GM18502 (cell line): ENCODE data around the gene RASSF5.
A peak's percentile ranks its signal among the peaks of the same experiment; 100 is the strongest.
"Not testable (repeated sequence)": the region's sequence is repeated elsewhere in the genome, so short reads cannot be mapped to it uniquely, and the experiment has no call there.

ENCODE experiments used
- ATAC-seq: cut with Tn5 transposase; IDR thresholded peaks from one replicate; pipeline ENCODE4 v1.9.1; 2021; ENCODE audit warnings: mild to moderate bottlenecking; ENCODE audit not compliant: unreplicated experiment, poor library complexity

RASSF5 gene

DNA sequence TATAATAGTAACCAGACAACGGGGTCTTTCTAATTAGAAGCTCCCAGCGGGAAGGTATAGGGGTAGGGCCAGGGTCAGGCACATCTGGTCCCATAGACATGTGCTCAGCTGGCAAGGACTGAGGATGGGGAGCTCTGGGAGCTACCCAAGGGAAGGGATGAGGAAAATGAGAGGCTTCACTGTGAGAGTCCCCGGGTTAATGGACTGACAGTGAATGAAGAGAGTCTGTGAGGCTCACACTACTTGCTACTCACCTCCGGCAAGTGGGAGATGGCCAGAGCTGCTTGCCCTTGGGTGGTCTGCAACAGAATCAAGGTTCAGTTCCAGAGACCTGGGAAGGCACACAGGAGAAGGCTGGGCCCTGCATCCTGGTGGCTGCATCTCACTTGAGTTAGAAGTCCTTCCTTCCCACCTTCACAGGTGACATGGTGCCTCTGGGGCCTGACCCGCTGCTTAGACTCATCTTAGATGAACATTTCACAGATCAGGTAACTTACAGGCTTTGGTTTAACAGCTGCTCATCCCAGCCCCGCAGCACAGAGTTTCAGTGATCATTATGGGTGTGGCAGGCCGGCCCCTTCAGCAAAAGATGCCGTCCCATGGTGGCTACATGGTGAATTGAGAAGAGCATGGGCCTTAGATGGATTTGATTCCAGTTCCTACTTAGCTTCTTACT lies 73.2 kb downstream of the RASSF5 start:
- ATAC-seq, result no peak

DNA sequence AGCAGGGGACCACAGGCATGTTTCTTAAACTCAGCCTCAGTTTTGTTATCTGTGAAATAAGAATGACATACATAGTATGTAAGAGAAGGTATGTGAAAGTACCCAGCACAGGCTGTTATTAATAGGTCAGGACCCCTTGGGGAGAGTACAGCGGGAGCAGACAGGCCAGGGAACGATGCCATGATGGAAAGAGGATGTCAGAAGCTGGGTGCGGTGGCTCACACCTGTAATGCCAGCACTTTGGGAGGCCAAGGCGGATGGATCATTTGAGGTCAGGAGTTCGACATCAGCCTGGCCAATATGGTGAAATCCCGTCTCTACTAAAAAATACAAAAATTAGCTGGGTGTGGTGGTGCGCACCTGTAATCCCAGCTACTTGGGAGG lies 73.8 kb downstream of the RASSF5 start:
- not testable (repeated sequence) for ATAC-seq

DNA sequence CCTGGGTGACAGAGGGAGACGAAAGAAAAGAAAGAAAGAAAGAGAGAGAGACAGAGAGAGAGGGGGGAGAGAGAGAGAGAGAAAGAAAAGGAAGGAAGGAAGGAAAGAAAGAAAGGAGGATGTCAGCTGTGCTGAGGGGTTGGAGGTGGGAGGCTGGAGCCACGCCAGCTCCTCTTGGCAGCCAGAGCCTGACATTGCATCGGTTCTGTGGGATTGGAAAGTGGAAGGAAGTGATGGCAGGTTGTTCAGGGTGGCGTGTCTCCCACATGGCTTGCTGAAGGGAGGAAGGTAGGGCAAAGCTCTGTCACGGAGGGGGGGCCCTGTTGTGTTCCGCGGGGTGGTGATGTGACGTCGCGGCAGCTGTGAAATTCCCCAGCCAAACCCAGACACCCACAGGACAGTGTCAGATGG lies 74.2 kb downstream of the RASSF5 start:
- ATAC-seq, result no peak

DNA sequence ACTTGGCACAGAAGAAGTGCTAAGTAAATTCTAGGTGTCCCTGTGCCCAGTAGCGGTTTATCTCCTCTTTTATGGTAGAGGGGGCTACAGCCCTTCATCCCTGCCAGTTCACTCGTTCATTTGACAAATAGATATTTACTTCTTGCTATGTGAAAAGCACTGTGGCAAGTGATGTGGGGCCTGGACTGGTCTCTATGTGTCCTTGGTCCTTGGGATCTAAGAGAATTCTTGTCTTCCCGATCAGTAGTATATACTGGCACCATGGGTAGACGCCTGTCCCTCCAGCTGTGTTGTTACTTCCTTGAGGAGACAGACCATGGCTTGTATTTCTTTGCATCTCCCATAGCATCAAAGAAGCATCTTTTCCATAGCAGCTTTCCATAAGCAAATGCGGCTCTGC lies 75.2 kb downstream of the RASSF5 start:
- no peak for ATAC-seq

DNA sequence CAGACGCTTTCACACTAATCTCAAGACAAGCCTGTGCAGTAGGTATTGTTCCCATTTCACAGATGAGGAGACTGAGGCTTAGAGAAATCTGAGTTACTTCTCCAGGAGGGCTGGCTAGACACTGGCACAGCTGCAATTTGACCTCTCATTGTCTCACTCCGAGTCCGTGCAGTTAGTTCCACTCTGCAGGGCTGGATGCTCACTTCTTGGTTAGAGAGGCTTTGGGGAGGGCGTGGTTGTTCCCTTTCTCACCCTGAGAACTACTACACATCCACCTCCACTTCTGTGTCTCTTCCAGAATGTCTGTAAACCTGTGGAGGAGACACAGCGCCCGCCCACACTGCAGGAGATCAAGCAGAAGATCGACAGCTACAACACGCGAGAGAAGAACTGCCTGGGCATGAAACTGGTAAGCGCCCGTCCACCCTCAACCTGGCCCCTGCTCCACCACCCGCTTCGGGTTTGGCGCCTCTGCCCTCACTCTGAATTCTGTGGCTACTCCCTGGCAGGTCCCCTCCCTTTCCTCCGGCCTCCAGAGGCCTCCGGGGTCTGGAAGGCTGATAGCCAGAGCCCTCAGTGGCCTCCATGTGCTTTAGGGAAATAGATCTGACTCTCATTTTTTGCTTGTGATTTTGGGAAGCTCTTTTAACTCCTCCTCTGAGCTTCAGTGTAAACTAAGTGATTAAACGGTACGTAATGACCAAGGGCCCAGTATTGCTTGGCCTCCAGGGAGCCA lies 75.8 kb downstream of the RASSF5 start:
- ATAC-seq, result no peak

DNA sequence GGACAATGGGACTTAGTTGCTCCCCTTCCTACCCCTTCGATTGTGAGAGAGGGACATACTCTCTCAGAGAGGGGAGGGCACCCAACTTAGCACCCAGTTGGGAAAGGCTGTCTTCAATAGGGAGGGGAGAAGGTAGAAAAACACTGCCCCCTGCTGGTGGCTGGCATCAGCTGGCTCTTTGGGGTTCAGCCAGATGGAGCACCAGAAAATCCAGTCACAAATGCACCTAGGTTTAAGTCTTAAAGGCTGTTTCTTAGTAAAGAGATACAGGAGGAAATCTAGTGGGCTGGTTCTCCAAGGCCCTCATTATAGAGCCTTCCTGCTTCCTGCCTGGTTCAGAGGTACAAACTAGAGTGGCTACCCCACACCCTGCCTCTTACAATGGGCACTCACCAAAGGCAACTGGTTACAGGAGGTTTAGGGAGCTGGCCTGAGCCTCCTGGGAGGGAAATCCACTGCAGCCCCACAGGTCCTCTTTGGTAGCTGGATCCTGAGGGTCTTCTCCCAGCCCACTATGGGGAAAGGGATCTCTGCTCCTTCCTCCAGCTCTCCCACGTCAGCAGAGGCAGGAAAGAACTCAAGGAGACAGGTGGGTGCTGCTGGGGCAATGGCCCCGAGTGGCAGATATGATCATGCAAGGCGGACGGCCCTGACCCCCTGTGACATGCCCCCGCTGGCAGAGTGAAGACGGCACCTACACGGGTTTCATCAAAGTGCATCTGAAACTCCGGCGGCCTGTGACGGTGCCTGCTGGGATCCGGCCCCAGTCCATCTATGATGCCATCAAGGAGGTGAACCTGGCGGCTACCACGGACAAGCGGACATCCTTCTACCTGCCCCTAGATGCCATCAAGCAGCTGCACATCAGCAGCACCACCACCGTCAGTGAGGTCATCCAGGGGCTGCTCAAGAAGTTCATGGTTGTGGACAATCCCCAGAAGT lies 76.6 kb downstream of the RASSF5 start:
- ATAC-seq, result no peak

DNA sequence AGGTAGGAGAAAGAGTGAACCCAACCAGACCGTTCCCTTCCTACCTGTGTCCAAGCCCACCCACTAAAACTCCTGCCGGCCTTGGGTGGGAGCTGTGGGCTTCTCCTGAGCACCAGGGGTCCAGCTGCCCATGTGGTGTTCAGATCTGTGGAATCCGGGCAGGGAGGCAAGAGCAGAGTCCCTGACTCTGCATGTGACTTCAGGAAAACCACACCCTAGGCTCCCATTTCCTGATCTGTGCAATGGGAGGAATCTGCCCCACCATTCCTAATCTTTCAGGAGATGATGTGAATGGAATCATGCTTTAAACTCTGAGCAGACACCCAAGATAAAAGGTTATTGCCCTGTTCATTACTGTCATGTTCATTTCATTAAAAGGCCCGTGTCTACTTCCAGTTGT lies 77.4 kb downstream of the RASSF5 start:
- ATAC-seq, result no peak

DNA sequence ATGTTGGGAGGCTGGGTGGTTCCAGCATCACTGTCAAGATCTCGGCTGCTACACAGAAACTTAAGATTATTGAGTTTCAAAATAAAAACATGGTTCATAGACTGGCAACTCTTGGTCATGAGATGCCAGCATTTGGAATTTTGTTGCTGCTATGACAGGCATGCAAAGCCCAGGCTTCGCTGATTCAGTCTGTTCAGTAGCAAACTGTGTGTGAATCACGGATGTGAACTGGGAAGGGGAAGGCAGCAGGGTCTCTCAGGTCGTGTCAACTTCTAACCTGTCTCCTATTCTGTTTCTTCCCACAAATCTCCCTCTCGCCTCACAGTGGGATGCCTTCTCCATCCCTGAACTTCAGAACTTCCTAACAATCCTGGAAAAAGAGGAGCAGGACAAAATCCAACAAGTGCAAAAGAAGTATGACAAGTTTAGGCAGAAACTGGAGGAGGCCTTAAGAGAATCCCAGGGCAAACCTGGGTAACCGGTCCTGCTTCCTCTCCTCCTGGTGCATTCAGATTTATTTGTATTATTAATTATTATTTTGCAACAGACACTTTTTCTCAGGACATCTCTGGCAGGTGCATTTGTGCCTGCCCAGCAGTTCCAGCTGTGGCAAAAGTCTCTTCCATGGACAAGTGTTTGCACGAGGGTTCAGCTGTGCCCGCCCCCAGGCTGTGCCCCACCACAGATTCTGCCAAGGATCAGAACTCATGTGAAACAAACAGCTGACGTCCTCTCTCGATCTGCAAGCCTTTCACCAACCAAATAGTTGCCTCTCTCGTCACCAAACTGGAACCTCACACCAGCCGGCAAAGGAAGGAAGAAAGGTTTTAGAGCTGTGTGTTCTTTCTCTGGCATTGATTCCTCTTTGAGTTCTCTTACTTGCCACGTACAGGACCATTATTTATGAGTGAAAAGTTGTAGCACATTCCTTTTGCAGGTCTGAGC lies 79.4 kb downstream of the RASSF5 start:
- ATAC-seq, result no peak

DNA sequence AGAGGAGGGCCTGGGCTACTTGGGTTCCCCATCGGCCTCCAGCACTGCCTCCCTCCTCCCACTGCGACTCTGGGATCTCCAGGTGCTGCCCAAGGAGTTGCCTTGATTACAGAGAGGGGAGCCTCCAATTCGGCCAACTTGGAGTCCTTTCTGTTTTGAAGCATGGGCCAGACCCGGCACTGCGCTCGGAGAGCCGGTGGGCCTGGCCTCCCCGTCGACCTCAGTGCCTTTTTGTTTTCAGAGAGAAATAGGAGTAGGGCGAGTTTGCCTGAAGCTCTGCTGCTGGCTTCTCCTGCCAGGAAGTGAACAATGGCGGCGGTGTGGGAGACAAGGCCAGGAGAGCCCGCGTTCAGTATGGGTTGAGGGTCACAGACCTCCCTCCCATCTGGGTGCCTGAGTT lies 80.6 kb downstream of the RASSF5 start:
- ATAC-seq, result no peak

DNA sequence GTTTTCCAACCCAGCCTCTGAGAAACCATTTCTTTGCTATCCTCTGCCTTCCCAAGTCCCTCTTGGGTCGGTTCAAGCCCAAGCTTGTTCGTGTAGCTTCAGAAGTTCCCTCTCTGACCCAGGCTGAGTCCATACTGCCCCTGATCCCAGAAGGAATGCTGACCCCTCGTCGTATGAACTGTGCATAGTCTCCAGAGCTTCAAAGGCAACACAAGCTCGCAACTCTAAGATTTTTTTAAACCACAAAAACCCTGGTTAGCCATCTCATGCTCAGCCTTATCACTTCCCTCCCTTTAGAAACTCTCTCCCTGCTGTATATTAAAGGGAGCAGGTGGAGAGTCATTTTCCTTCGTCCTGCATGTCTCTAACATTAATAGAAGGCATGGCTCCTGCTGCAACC lies 81.2 kb downstream of the RASSF5 start:
- ATAC-seq, result no peak

DNA sequence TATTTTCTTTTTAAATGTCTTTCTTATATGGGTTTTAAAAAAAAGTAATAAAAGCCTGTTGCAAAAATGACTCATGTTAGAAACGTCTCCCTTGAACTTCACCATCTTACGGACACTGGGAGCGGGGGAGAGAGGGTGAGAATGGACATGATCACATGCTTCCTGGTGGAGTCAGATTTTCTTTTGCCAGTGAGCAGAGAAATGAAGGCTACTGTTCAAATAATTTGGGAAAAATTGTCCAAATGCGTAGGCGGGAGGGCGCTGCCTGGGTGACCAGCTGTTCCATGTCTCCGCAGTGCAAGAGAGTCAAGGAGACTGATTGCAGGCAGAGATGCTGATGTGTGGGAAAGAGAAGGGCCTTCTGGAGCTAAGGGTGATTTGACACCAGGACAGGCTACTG lies 81.9 kb downstream of the RASSF5 start:
- no peak for ATAC-seq

DNA sequence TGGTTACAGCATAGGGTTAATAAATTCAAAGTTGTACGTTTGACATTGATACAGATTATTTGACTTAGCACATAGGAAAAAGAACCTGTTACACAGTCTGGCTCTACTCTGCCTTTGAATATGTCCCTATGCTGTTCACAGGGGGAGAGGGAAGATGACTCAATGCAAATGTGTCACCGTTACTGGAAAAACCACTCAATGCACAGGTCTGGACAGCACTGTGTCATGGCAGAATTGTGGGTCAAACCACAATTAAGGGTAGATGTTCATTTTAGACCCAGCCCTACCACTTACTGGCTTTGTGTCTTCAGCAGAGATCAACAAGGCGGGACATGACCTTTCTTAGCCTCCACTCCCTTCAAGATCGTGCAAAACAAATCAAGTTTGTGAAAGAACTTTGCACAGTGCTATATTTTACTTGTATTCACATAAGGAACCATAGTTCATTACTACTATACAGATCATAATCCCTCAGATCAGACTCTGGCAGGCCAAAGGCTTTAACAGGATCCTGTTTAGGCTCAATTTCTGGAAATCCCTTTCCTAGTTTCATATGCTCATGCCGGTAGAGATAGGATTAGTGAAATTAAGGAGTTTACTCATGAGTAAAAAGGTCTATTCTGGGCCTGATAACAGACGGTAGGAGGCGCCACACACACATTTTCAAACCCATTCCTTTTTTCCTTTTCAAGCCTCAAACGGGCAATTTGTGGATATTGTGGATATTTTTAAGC lies 82.9 kb downstream of the RASSF5 start:
- ATAC-seq, result peak; percentile 65

DNA sequence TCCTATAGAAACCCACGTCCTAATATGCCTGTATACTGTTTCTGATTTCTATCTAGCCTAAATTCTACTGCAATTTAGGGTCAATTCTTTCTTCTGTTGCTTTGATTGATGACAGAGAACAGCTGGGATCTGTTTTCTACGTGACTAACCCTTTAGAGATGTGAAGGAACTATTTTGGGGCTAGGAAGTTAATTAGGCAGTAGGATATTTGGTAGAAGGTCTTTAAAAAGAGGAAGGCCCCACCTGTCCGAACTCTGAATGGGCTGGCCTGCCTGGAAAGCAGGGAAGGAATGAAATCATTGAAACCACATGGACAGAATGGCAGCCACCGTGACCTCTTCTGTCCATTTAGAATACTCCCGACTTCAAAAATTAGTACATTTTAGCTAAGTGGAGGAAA lies 83.9 kb downstream of the RASSF5 start:
- ATAC-seq, result no peak

DNA sequence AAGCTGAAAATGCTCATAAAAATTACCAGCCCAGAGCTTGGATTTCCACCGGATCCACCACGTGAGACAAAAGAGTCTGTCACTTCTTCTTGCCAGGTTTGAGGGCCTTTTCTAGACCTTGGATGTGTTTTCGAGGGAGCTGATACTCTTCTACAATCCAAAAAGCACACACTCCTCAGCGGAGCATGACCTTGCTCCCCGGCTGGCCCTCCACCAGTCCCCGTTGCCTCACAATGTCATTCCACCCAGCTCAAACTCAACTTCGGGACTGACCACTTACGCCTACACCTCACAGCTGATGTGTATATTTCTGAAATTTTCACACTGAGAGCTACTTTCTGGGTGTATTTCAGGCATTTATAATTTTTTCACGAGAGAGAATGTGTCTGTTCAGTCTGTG lies 84.4 kb downstream of the RASSF5 start:
- no peak for ATAC-seq

DNA sequence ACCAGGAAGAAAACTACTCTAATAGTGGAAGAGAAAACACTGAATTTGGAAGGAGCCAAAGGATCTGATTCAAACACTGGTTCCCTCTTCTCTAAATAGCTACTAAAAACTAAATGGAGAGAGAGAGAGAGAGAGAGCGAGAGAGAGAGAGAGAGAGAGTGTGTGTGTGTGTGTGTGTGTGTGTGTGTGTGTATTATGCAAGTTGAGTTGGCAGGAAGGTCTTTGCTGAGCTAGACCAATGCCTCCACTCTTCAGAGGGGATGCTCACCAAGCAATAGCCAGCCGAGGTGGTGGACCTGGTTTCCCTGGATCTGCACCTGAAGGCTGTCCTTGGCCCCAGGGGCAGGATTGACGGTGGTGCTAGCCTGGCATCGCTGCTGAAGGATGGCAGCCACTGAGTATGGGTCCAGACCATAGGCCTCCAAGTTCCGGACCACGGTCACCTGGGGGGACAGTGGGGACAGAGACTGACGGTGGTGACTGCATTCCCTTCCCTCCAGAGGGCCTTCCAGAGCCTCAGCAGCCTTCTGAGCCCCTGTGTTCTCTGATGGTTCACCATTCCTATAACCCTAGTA lies 86.1 kb downstream of the RASSF5 start:
- no peak for ATAC-seq

DNA sequence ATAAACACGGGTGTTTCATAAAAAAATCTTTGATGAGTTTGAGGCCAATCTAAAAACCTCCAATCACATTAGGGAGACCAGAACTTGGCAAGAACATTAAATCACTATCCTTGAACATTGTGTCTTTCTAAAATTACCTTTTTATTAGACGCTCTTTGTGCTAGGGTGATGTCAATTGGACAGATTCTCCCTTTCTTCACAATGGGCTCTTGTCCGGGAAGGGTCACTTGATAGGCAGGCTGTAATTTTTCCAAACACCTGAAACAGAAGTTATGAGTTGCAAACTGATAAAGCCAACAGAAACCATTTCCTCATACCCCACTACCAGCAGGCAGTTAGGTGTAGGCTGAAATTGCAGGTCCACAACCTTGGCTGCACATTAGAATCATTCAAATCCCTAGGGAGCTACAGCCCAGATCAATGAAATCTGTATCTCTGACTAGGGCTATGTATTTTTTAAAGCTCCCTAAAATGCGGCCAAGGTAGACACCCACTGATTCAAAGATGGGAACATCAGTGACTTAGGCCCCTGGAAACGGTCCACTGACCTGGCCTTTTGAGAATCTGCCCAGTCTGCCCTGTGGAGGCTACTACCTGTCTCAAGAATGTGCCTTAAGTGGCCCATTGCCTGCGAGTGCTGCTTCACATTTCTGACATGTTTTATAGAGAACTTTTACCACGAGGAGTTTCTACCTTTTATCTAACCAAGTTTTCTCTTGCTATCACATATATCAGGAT lies 88.4 kb downstream of the RASSF5 start:
- no peak for ATAC-seq

DNA sequence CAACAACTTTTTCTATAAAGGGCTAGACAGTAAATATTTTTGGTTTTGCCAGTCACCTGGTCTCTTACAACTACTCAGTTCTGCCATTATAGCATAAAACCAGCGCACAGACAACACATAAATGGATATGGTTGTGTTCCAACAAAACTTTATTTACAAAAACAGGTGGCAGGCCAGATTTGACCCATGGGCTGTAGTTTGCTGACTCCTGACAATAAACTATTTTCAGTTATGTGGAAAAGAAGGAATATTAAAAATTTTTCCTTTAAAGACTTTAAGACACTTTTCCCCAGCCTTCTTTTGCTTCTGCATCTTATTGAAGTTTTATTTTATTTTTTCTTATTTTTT lies 89.0 kb downstream of the RASSF5 start:
- ATAC-seq, result no peak

DNA sequence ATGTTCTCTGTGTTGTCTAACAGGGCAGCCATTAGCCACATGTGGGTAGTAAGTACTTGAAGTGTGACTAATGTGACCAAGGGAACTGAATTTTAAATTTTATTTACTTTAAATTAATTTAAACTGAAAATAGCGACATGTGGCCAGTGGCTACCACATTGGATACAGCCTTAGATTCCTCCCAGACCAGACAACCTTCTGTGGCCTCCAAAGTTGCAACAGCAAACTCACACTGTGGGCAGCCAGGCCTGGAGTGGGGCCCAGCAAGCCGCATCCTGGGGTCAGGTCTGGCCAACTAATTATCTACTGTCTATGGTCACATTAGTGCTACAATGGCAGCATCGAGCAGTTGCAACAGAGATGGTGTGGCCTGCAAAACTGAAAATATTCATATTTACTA lies 93.2 kb downstream of the RASSF5 start:
- no peak for ATAC-seq
